HG03460 (cell line): Measurements from ENCODE around the gene BCKDK.

Source experiments
- ATAC-seq: cut with Tn5 transposase; IDR thresholded peaks from one replicate; pipeline ENCODE4 v1.9.1; 2021; ENCODE audit not compliant: unreplicated experiment

The BCKDK gene

GRCh38 chr16:31108035-31108793 lies at the start of gene BCKDK:
BCKDK (plus strand) TSS chr16:31108386; CDS start chr16:31109224, 838 bp downstream.
- ATAC-seq = peak; percentile 81

GRCh38 chr16:31061126-31061812 lies 46.9 kb upstream of the BCKDK start:
- ATAC-seq = no peak

GRCh38 chr16:31061813-31062440 lies 46.3 kb upstream of the BCKDK start:
- ATAC-seq = no peak

- no peak for ATAC-seq
Measured at GRCh38 chr16:31063495-31063842, 44.7 kb upstream of the BCKDK start.

GRCh38 chr16:31063843-31064611 lies 44.2 kb upstream of the BCKDK start:
- no peak for ATAC-seq

- no peak for ATAC-seq
Measured at GRCh38 chr16:31064882-31065461, 43.2 kb upstream of the BCKDK start.

GRCh38 chr16:31067342-31067741 lies 40.8 kb upstream of the BCKDK start:
- ATAC-seq = no peak

GRCh38 chr16:31071861-31072260 lies 36.3 kb upstream of the BCKDK start:
- ATAC-seq = no peak

GRCh38 chr16:31072540-31073141 lies 35.5 kb upstream of the BCKDK start:
- no peak for ATAC-seq

GRCh38 chr16:31073142-31073969 lies 34.8 kb upstream of the BCKDK start:
- peak; percentile 48 for ATAC-seq

GRCh38 chr16:31073970-31074813 lies 34.0 kb upstream of the BCKDK start, which contains the start of the genes ZNF646 and ZNF668:
ZNF646 (plus strand) TSS chr16:31074422; CDS start chr16:31076325, 1,903 bp downstream.
ZNF668 (minus strand) TSS chr16:31074240; CDS start chr16:31064459, 9,781 bp downstream.
- peak; percentile 75 for ATAC-seq

GRCh38 chr16:31074814-31075183 lies 33.4 kb upstream of the BCKDK start:
- no peak for ATAC-seq

- no peak for ATAC-seq
Measured at GRCh38 chr16:31076319-31076718, 31.9 kb upstream of the BCKDK start.

- ATAC-seq = no peak
Measured at GRCh38 chr16:31077024-31077423, 31.2 kb upstream of the BCKDK start.

- ATAC-seq = no peak
Measured at GRCh38 chr16:31077592-31078396, 30.4 kb upstream of the BCKDK start.

- no peak for ATAC-seq
Measured at GRCh38 chr16:31078597-31079341, 29.4 kb upstream of the BCKDK start.

GRCh38 chr16:31079342-31079944 lies 28.7 kb upstream of the BCKDK start:
- no peak for ATAC-seq
